GDM1 (cell line): Measurements from ENCODE around the gene OSBPL3.
"Not testable (repeated sequence)": the region's sequence is repeated elsewhere in the genome, so short reads cannot be mapped to it uniquely, and the experiment has no call there.

Experiments
- DNase-seq: peaks from one replicate; lab custom pipeline; 2025; lab: John Stamatoyannopoulos, UW

Gene OSBPL3

DNA sequence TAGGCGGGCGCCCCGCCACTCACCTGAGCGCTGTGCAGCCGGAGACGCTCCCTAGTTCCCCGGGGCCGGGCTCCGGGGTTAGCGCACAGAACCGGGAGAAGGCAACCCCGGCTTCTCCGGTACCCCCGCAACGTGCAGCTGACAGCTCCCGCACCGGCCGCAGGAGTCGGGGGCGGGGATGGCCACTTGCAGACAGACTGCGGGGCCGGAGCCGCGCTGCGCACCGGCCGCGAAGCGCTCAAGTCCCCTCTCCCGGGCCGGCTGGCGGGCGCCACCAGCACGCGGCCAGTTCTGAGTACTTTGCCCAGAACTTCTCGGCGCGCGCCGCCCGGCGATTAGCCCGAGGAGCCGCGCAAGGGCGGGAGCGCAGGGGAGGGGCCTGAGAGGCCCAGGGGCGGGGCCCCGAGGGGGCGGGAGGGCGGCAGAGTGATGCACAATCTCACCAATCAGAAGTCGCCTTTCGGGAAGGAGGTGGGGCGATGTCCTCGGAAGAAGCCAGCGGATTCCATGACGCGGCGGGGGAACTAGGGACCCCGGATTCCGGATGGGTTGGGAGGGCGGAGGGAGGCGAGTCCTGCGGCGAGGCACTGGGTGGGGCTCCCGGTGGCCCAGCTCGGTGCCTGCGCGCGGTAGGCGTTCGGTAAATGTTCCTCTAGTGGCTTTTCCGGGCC, at the start of gene OSBPL3:
Gene OSBPL3, minus strand, starts transcription at position 316 of the 671 bp plus-strand sequence. CDS start 87,706 bp downstream, outside the sequence.
- DNase-seq = peak; percentile 89

- DNase-seq = no peak
Measured at GRCh38 chr7:25029075-25029474, 49.1 kb upstream of the OSBPL3 start.

GRCh38 chr7:25028370-25029021, 48.5 kb upstream of the OSBPL3 start:
- no peak for DNase-seq

DNA sequence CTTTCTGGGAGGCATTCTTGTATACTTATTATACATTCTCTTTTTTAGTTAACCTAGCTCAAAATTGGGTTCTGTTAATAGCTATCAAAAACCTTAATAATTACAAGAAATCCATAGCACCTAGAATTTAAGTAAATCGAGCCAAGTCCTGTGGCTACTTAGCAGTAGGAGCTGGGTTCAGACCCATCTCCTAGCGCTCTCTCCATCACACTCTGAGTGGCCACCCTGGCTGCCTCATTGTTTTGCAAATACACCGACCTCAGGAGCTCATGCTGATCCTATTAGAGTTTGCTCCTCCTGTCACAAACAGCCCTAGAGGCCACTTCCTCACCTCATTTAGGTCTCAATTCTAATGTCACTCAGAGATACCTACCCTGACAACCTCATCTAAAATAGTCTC, 46.2 kb upstream of the OSBPL3 start:
- no peak for DNase-seq

DNA sequence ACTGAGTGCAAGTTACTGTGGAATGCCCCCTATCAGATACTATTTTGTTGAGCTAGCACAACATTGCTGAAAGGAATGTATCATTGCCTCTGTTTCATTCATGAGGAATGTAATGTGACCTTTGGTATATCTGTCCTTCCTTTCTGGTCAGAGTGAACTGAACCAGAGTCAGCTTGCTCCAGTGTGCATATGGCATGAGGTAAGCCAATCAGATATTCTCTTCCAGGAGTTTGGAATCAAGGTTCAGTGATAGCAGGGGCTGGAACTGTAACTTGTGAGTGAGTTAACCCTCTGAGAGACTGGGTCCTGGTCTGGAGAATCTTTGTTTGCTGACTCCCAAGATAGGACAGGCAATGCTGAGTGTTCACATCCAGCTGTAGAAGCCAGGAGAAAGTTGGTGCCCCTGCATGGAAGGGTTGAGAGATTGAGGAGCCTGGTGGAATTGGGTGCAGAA, 45.3 kb upstream of the OSBPL3 start:
- no peak for DNase-seq

DNA sequence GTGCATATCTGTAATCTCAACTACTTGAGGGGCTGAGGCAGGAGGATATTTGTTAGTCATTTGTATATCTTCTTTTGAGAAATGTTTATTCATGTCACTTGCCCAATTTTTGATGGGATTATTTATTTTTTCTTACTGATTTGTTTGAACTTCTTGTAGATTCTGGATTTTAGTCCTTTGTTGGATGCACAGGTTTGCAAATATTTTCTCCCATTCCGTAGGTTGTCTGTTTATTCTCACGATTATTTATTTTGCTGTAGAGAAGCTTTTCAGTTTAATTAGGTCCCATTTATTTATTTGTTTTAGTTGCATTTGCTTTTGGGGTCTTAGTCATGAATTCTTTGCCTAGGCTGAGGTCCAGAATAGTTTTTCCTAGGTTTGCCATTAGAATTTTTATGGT, 44.1 kb upstream of the OSBPL3 start:
- no peak for DNase-seq

- DNase-seq = not testable (repeated sequence)
Measured at GRCh38 chr7:25017671-25018070, 37.7 kb upstream of the OSBPL3 start.

GRCh38 chr7:25014756-25015155, 34.8 kb upstream of the OSBPL3 start:
- DNase-seq = no peak

- not testable (repeated sequence) for DNase-seq
Measured at GRCh38 chr7:25012710-25013109, 32.7 kb upstream of the OSBPL3 start.

GRCh38 chr7:25012254-25012653, 32.3 kb upstream of the OSBPL3 start:
- no peak for DNase-seq

DNA sequence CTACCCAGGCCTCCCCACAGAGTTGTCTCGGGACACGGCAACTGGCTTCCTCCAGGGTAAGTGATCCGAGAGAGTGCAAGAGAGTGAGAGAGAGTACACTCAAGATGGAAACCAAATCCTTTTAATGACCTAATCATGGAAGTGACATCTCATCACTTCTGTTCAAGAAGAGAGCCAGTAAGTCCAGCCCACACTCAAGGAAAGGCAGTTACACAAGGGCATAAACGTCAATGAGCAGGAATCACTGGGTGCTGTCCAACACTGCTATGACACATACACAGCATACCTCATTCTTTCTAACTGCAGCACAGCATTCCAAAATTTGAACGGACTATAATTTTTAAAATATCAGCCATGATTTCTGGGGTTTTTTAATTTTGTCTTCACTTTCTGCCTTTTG, 29.3 kb upstream of the OSBPL3 start:
- DNase-seq = no peak

GRCh38 chr7:25007668-25008067, 27.7 kb upstream of the OSBPL3 start:
- no peak for DNase-seq

- DNase-seq = no peak
Measured at GRCh38 chr7:25006276-25006675, 26.3 kb upstream of the OSBPL3 start.

DNA sequence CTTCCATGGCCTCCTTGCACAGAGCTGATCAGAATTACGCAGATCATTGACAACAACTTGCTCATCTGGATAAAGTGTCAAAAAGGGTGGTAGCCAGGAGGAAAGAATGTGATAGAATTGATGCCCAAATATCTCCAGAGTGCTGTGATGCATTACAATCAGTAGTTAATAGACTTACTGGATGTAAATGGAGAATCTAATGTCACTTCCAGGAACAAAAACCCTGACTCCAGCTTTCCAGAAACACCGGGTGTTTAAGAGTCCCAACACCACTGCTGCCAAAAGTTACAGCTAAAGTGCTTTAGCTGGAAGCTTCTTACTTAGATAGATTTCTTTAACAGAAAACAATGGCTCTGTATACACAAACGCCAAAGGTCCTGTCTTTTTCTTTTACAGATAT, 25.7 kb upstream of the OSBPL3 start:
- no peak for DNase-seq

GRCh38 chr7:25002786-25003185, 22.8 kb upstream of the OSBPL3 start:
- DNase-seq = no peak

GRCh38 chr7:24995466-24995865, 15.5 kb upstream of the OSBPL3 start:
- DNase-seq = no peak

GRCh38 chr7:24992314-24992713, 12.3 kb upstream of the OSBPL3 start:
- no peak for DNase-seq

- DNase-seq = no peak
Measured at GRCh38 chr7:24991353-24991752, 11.4 kb upstream of the OSBPL3 start.

GRCh38 chr7:24987331-24987842, 7.4 kb upstream of the OSBPL3 start:
- no peak for DNase-seq

GRCh38 chr7:24982917-24983316, 2.9 kb upstream of the OSBPL3 start:
- DNase-seq = no peak

DNA sequence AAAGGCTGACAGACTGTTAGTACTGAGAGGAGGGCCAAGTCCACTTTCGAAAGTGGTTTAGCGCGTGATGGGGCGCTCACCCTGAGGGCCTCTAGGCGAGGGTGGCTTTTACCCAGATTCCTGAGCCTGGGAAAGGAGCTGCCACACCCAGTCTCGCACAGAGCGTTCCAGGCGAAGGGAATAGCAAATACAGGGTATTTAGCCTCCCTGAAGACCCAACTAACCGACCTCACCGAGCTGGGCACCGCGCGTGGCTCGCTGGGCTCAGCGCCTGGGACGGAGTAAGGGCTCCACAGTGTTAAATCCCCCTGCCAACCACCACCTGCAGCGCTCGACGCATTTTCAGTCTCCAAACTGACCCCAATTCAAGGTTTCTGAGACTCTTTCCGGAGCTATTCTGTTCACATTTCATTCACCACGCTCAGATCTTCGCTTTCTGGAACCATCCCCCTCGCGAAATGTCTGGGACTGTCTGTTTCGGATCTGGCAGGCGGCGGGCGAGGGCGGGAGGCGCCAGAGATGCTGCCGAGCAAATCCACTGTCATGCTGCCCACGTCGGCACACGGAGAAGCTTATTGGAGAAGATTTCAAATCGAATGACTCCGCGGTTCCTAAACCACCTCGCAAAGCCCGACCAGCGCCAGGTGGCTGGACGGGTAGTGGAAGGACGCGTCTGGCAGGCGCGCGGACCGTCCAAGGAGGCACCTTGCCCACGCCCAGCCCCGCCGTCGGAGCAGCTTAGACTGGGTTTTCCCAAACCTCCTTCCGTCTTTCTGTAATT, 1.4 kb upstream of the OSBPL3 start:
- DNase-seq = no peak

- DNase-seq = no peak
Measured at GRCh38 chr7:24980534-24981170, 674 bp upstream of the OSBPL3 start.
